GM12878 (cell line): ENCODE measurements around the gene RHAG. TPM values are rescaled to one million over a fixed set of nuclear protein-coding genes. Genes with fewer than 3 reads are reported as not detected.

ENCODE experiments used
- ATAC-seq: fragments of 200-7000 bp; cut with Tn5 transposase; 3 replicates; pipeline ENCODE4 v1.9.1; 2020; ENCODE audit warnings: mild to moderate bottlenecking, moderate library complexity
- BruUV-seq: library from RNA; stranded (reverse); fragments of 400-500 nt; replicated peaks from 2 replicates; lab custom pipeline; 2021; lab: Mats Ljungman, UMichigan
- CTCF ChIA-PET: fragments of 300-600 bp; sonication (Branson Sonifier 250); formaldehyde crosslinking; extraction: SDS; loops from one replicate; lab custom pipeline; 2021; ENCODE audit warnings: inconsistent platforms; lab: Yijun Ruan, JAX
- POLR2A ChIA-PET: fragments of 350-600 bp; formaldehyde crosslinking; extraction: SDS; loops from one replicate; lab custom pipeline; 2021; ENCODE audit warnings: inconsistent platforms; lab: Charles Lee
- RAD21 ChIA-PET: fragments of 300-600 bp; sonication (Branson Sonifier 250); formaldehyde crosslinking; loops from one replicate; lab custom pipeline; 2023; ENCODE audit warnings: antibody characterized with exemption; ENCODE audit not compliant: unreplicated experiment; lab: Charles Lee
- SMC1A ChIA-PET: fragments of 300-600 bp; sonication (Branson Sonifier 250); formaldehyde crosslinking; loops from one replicate; lab custom pipeline; 2023; ENCODE audit not compliant: unreplicated experiment, uncharacterized antibody; lab: Charles Lee
- DNase-seq: peaks from one replicate; pipeline ENCODE4 v3.0.0-alpha.2; 2011; ENCODE audit warnings: low read depth, low spot score
- FAIRE-seq: peaks from 3 replicates; lab custom pipeline; 2011; peaks lifted over from hg19 to GRCh38; lab: Jason Lieb, UNC
- H2AFZ ChIP-seq: 2 replicates; pipeline ENCODE4 v1.6.0; 2011; ENCODE audit warnings: low read depth, low read length, control low read depth; ENCODE audit not compliant: control insufficient read depth
- H3K27ac ChIP-seq: 2 replicates; pipeline ENCODE4 v1.5.1; 2011; ENCODE audit warnings: control low read depth; ENCODE audit not compliant: control insufficient read depth, insufficient read depth
- H3K27me3 ChIP-seq, 2 experiments: replicated peaks in 1 of 2; 2 replicates each; pipeline versions ENCODE4 v1.6.0 to v1.6.1; 2011; ENCODE audit warnings: low read length in 1 of 2; ENCODE audit not compliant: control insufficient read depth in 2 of 2, insufficient read depth in 2 of 2
- H3K36me3 ChIP-seq, 2 experiments: 2 replicates each; pipeline ENCODE4 v1.5.1; 2011; ENCODE audit warnings: low read length in 1 of 2; ENCODE audit not compliant: control insufficient read depth in 2 of 2, insufficient read depth in 2 of 2
- H3K4me1 ChIP-seq: 2 replicates; pipeline ENCODE4 v1.6.1; 2011; ENCODE audit warnings: mild to moderate bottlenecking, low read length, moderate library complexity, mixed read lengths; ENCODE audit not compliant: control insufficient read depth, insufficient read depth
- H3K4me2 ChIP-seq: 2 replicates; pipeline ENCODE4 v1.6.0; 2011; ENCODE audit warnings: control low read depth; ENCODE audit not compliant: control insufficient read depth, insufficient read depth
- H3K4me3 ChIP-seq: fragments of 200-600 bp; sonication (generic); 2 replicates; pipeline ENCODE4 v1.5.1; 2016
- H3K79me2 ChIP-seq: 2 replicates; pipeline ENCODE4 v1.6.0; 2011; ENCODE audit warnings: low read length; ENCODE audit not compliant: control insufficient read depth, insufficient read depth
- H3K9ac ChIP-seq: 2 replicates; pipeline ENCODE4 v1.8.0; 2011; ENCODE audit warnings: low read length, control low read depth, mixed read lengths; ENCODE audit not compliant: control insufficient read depth, insufficient read depth
- H3K9me3 ChIP-seq: replicated peaks from 3 replicates; pipeline ENCODE4 v1.5.1; 2011; ENCODE audit warnings: mild to moderate bottlenecking, low read length; ENCODE audit not compliant: control insufficient read depth, insufficient read depth
- H4K20me1 ChIP-seq: 2 replicates; pipeline ENCODE4 v1.6.0; 2011; ENCODE audit not compliant: control insufficient read depth, insufficient read depth
- CHD4 ChIP-seq: fragments of 200-600 bp; sonication (generic); IDR thresholded peaks from 2 replicates; pipeline ENCODE4 v1.6.1; 2016; ENCODE audit warnings: mild to moderate bottlenecking
- CREM ChIP-seq: IDR thresholded peaks from 2 replicates; pipeline ENCODE4 v1.6.1; 2014; ENCODE audit warnings: antibody characterized with exemption, low read depth
- ETV6 ChIP-seq, 2 experiments: fragments of 450-650 bp in 1 of 2; IDR thresholded peaks in 1 of 2; conservative IDR thresholded peaks in 1 of 2; 2 replicates each; pipeline ENCODE4 v1.6.1; 2014; ENCODE audit warnings: antibody characterized with exemption in 1 of 2, borderline replicate concordance in 1 of 2, low read depth in 1 of 2, mild to moderate bottlenecking in 1 of 2, moderate library complexity in 1 of 2
- POLR2A ChIP-seq: IDR thresholded peaks from 2 replicates; pipeline ENCODE4 v1.6.1; 2011; ENCODE audit warnings: low read depth, mild to moderate bottlenecking, low read length
- RAD21 ChIP-seq: IDR thresholded peaks from 2 replicates; pipeline ENCODE4 v1.6.1; 2011; ENCODE audit warnings: mild to moderate bottlenecking, low read depth, low read length, moderate library complexity; ENCODE audit not compliant: insufficient read depth
- RB1 ChIP-seq: fragments of 450-650 bp; formaldehyde crosslinking; IDR thresholded peaks from 2 replicates; pipeline ENCODE4 v1.6.1; 2017; ENCODE audit warnings: mild to moderate bottlenecking, borderline replicate concordance
- STAT3 ChIP-seq: IDR thresholded peaks from 2 replicates; pipeline ENCODE4 v1.6.1; 2011; ENCODE audit warnings: low read depth, low read length, improper control_type of control experiment
- SUZ12 ChIP-seq: fragments of 200-600 bp; sonication (generic); IDR thresholded peaks from one replicate; pipeline ENCODE4 v1.6.1; 2018; ENCODE audit warnings: antibody characterized with exemption, mild to moderate bottlenecking; ENCODE audit not compliant: unreplicated experiment
- TARDBP ChIP-seq: IDR thresholded peaks from 2 replicates; pipeline ENCODE4 v1.6.1; 2016; ENCODE audit warnings: borderline replicate concordance
- WRNIP1 ChIP-seq: IDR thresholded peaks from 2 replicates; pipeline ENCODE4 v1.6.1; 2011; ENCODE audit warnings: low read depth, low read length, improper control_type of control experiment, borderline replicate concordance
- ZNF217 ChIP-seq: fragments of 450-650 bp; IDR thresholded peaks from 2 replicates; pipeline ENCODE4 v1.6.1; 2017; ENCODE audit warnings: antibody characterized with exemption, mild to moderate bottlenecking
- ZZZ3 ChIP-seq: IDR thresholded peaks from 2 replicates; pipeline ENCODE4 v1.6.1; 2011; ENCODE audit warnings: low read depth; ENCODE audit not compliant: control insufficient read depth, insufficient read length
- WGBS: methylation state at CpG from one replicate; pipeline ENCODE4 v1.1.6; 2016; ENCODE audit warnings: low lambda C conversion rate; ENCODE audit not compliant: insufficient replicate concordance, insufficient coverage; ENCODE audit errors: missing lambda C conversion rate; 5-methylcytosine and 5-hydroxymethylcytosine counted together
- in situ Hi-C: fragments of 300-500 bp; cut with MboI; formaldehyde crosslinking; loops from 9 replicates; pipeline ENCODE4 v1.14.3; 2018; ENCODE audit warnings: mixed read lengths
- intact Hi-C: fragments of 100-400 bp; cut with micrococcal nuclease; formaldehyde crosslinking; loops from one replicate; pipeline ENCODE4 v1.14.2; 2022; ENCODE audit not compliant: unreplicated experiment
- polyA plus RNA-seq, 11 experiments: library from polyadenylated mRNA; depleted of rRNA in 4 of 11; unstranded in 6 of 11; stranded (reverse) in 5 of 11; fragments of >200 nt; fragmentation: Nextera tagmentation in 4 of 11; fragmentation: Illumina TruSeq in 1 of 11; extraction: Ambion mirVana in 4 of 11; extraction: Trizol in 1 of 11; gene quantifications; 1 replicate in 1 of 11; 2 replicates in 10 of 11; pipeline versions ENCODE4 v1.2.1 to v1.2.3, GENCODE V29; 2011 to 2016; ENCODE audit warnings: inconsistent platforms in 2 of 11, missing spikeins in 2 of 11, low read depth in 1 of 11
- total RNA-seq, 4 experiments: library from RNA; depleted of rRNA in 3 of 4; stranded (reverse); fragments of >200 nt in 3 of 4; fragmentation: Illumina TruSeq in 1 of 4; extraction: Trizol in 1 of 4; gene quantifications; 2 replicates each; pipeline versions ENCODE4 v1.2.1 to v1.2.3, GENCODE V29; 2013 to 2021
- TF ChIP-seq, protein P1 (sequence below): IDR thresholded peaks from 2 replicates; pipeline ENCODE4 v1.6.1; 2012; ENCODE audit warnings: improper control_type of control experiment, low read depth, low read length; ENCODE audit not compliant: insufficient replicate concordance

The RHAG gene
- total and polyA plus RNA-seq, 10 of the 15 experiments (the other 5 are each of a cell fraction or from before 2014, with no cell fraction given), result 0.06 to 0.18 (median 0.10) TPM; not detected in 6

DNA sequence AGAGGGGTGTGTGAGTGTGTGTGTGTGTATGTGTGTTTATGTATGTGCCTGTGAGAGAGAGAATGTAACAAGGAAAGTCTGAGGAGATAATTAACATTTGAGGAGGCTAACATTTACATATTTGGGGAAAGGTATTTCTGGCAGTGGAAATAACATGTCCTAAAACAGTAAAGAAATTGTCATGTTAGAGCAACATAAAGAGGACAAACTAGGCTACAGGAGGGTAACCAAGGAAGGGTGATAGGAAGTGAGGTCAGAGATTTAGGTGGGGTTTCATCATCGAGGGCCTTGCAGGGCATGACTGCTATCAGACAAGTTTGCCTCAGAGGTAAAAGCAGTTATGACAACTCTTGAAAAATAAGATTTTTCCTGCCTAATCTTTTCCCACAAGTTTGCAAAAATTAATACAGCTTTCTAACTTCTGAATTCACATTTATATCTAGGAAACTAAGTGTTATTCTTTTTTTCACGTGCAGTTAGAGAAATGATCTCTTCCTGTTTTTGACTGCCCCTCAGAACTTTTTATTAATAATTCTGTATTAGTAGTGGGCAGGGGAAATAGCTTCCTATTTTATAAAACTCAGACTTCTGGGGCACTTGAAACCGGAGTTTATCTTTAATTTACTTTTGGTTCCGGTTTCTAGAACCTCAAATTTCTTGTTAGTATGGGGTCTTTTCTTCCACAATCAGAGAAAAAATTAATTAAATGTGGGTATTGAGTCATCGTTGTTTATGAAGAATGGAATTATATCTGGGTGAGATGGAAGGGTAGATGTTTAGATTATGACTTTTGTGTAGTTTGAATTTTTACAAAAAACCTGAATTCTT, 30.5 kb upstream of the RHAG start:
- ATAC-seq (no peak), DNase-seq (no peak), FAIRE-seq (no peak)
- Histone ChIP-seq H3K4me2 (no peak overlapping the region), H3K4me1 (no peaks in the 10 kb centered on the region), H3K4me3 (no peak overlapping the region), H3K79me2 (no peaks in the 10 kb centered on the region), H3K27ac (no peak overlapping the region), H4K20me1 (no peaks in the 10 kb centered on the region), H2AFZ (no peak overlapping the region), H3K27me3 (no peaks in the 10 kb centered on the region), H3K9me3 (no peaks in the 10 kb centered on the region), H3K36me3 (no peaks in the 10 kb centered on the region), H3K9ac (no peak overlapping the region)
- SMC1A ChIA-PET, result no interaction called here
- BruUV-seq, result no TSS peak
- TF ChIP-seq POLR2A, result no peak
- no peak for TF ChIP-seq CREM
- no peak for TF ChIP-seq ETV6 (conservative IDR thresholded peaks at IDR 0.05 in 1 of 2, IDR thresholded peaks at IDR 0.05 in 1 of 2; ENCODE audit: borderline replicate concordance in 1 of 2, low read depth in 1 of 2)
- no peak for TF ChIP-seq TARDBP
- TF ChIP-seq, protein P1, sequence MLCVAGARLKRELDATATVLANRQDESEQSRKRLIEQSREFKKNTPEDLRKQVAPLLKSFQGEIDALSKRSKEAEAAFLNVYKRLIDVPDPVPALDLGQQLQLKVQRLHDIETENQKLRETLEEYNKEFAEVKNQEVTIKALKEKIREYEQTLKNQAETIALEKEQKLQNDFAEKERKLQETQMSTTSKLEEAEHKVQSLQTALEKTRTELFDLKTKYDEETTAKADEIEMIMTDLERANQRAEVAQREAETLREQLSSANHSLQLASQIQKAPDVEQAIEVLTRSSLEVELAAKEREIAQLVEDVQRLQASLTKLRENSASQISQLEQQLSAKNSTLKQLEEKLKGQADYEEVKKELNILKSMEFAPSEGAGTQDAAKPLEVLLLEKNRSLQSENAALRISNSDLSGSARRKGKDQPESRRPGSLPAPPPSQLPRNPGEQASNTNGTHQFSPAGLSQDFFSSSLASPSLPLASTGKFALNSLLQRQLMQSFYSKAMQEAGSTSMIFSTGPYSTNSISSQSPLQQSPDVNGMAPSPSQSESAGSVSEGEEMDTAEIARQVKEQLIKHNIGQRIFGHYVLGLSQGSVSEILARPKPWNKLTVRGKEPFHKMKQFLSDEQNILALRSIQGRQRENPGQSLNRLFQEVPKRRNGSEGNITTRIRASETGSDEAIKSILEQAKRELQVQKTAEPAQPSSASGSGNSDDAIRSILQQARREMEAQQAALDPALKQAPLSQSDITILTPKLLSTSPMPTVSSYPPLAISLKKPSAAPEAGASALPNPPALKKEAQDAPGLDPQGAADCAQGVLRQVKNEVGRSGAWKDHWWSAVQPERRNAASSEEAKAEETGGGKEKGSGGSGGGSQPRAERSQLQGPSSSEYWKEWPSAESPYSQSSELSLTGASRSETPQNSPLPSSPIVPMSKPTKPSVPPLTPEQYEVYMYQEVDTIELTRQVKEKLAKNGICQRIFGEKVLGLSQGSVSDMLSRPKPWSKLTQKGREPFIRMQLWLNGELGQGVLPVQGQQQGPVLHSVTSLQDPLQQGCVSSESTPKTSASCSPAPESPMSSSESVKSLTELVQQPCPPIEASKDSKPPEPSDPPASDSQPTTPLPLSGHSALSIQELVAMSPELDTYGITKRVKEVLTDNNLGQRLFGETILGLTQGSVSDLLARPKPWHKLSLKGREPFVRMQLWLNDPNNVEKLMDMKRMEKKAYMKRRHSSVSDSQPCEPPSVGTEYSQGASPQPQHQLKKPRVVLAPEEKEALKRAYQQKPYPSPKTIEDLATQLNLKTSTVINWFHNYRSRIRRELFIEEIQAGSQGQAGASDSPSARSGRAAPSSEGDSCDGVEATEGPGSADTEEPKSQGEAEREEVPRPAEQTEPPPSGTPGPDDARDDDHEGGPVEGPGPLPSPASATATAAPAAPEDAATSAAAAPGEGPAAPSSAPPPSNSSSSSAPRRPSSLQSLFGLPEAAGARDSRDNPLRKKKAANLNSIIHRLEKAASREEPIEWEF, result no peak
- TF ChIP-seq RAD21, result no peak
- TF ChIP-seq ZZZ3, result no peak
- TF ChIP-seq SUZ12, result no peak
- no peak for TF ChIP-seq STAT3
- TF ChIP-seq ZNF217, result no peak
- TF ChIP-seq WRNIP1, result no peak
- TF ChIP-seq RB1, result no peak
- no peak for TF ChIP-seq CHD4
- RAD21 ChIA-PET, result no interaction called here
- intact Hi-C loops (loop anchor here (5.0 kb wide), 1 partner anchor 40 kb away; no protein-coding TSS in a partner anchor), in situ Hi-C loops (no loop called here)
- CTCF ChIA-PET, result no interaction called here
- POLR2A ChIA-PET, result no interaction called here
- under 1% methylated on average over 5 of the region's 5 CpGs for WGBS
